Neural progenitor cell (in vitro differentiated cells): ENCODE measurements around the gene CREM. TPM values are rescaled to one million over a fixed set of nuclear protein-coding genes. Genes with fewer than 3 reads are reported as not detected.

Experiments used
- DNase-seq: peaks from one replicate; pipeline ENCODE4 v3.0.0-alpha.2; 2016; ENCODE audit warnings: low spot score
- H2AFZ ChIP-seq: fragments of 200-600 bp; sonication (generic); replicated peaks from 2 replicates; pipeline ENCODE4 v1.6.1; 2016; ENCODE audit warnings: antibody characterized with exemption
- H3F3A ChIP-seq: fragments of 200-600 bp; sonication (generic); 2 replicates; pipeline ENCODE4 v1.6.1; 2016; ENCODE audit warnings: antibody characterized with exemption, low read depth
- H3K27ac ChIP-seq: fragments of 200-600 bp; sonication (generic); 2 replicates; pipeline ENCODE4 v1.5.1; 2016; ENCODE audit warnings: mild to moderate bottlenecking
- H3K27me3 ChIP-seq: fragments of 200-600 bp; sonication (generic); 2 replicates; pipeline ENCODE4 v1.6.1; 2016; ENCODE audit warnings: mild to moderate bottlenecking, moderate library complexity
- H3K36me3 ChIP-seq: fragments of 200-600 bp; sonication (generic); 2 replicates; pipeline ENCODE4 v1.5.1; 2016
- H3K4me1 ChIP-seq: fragments of 200-600 bp; sonication (generic); 2 replicates; pipeline ENCODE4 v1.6.1; 2016; ENCODE audit warnings: mixed run types
- H3K4me2 ChIP-seq: fragments of 200-600 bp; sonication (generic); 2 replicates; pipeline ENCODE4 v1.6.1; 2016
- H3K4me3 ChIP-seq: fragments of 200-600 bp; sonication (generic); 2 replicates; pipeline ENCODE4 v1.5.1; 2016
- H3K79me2 ChIP-seq: fragments of 200-600 bp; sonication (generic); 2 replicates; pipeline ENCODE4 v1.6.1; 2016; ENCODE audit warnings: low read depth
- H3K9ac ChIP-seq: fragments of 200-600 bp; sonication (generic); 2 replicates; pipeline ENCODE4 v1.6.1; 2016
- H3K9me3 ChIP-seq: fragments of 200-600 bp; sonication (generic); 2 replicates; pipeline ENCODE4 v1.5.1; 2016; ENCODE audit warnings: low read depth
- H4K20me1 ChIP-seq: fragments of 200-600 bp; sonication (generic); 2 replicates; pipeline ENCODE4 v1.6.1; 2016; ENCODE audit warnings: low read depth
- H3K27ac Mint-ChIP-seq: 3 replicates; pipeline ENCODE4 v1.8.0; 2021; ENCODE audit warnings: mixed read lengths
- H3K27me3 Mint-ChIP-seq: 2 replicates; pipeline ENCODE4 v1.8.0; 2022; ENCODE audit warnings: low read depth, mild to moderate bottlenecking, inconsistent platforms, moderate library complexity, mixed read lengths; ENCODE audit not compliant: insufficient read depth
- H3K36me3 Mint-ChIP-seq: 3 replicates; pipeline ENCODE4 v1.8.0; 2021; ENCODE audit warnings: mixed read lengths
- H3K4me1 Mint-ChIP-seq: 3 replicates; pipeline ENCODE4 v1.8.0; 2021; ENCODE audit warnings: mixed read lengths
- H3K4me3 Mint-ChIP-seq: 3 replicates; pipeline ENCODE4 v1.8.0; 2021; ENCODE audit warnings: mild to moderate bottlenecking, moderate library complexity, mixed read lengths
- H3K9me3 Mint-ChIP-seq: 3 replicates; pipeline ENCODE4 v1.8.0; 2020; ENCODE audit warnings: mixed read lengths
- EZH2 ChIP-seq: fragments of 200-600 bp; sonication (generic); IDR thresholded peaks from 2 replicates; pipeline ENCODE4 v1.6.1; 2017; ENCODE audit warnings: antibody characterized with exemption, mild to moderate bottlenecking, moderate library complexity
- EZH2phosphoT487 ChIP-seq: fragments of 200-600 bp; sonication (generic); IDR thresholded peaks from 2 replicates; pipeline ENCODE4 v1.6.1; 2017; ENCODE audit warnings: antibody characterized with exemption
- total RNA-seq: library from RNA; depleted of rRNA; stranded (reverse); fragments of >200 nt; gene quantifications from 2 replicates; pipeline ENCODE4 v1.2.3, GENCODE V29; 2015; ENCODE audit warnings: low replicate concordance
- TF ChIP-seq, protein P1 (sequence below): fragments of 200-600 bp; sonication (generic); IDR thresholded peaks from 2 replicates; pipeline ENCODE4 v1.5.1; 2017; ENCODE audit warnings: antibody characterized with exemption, mild to moderate bottlenecking

Gene CREM
- total RNA-seq, 1 donor from 2014 or later = 74.2 TPM

DNA sequence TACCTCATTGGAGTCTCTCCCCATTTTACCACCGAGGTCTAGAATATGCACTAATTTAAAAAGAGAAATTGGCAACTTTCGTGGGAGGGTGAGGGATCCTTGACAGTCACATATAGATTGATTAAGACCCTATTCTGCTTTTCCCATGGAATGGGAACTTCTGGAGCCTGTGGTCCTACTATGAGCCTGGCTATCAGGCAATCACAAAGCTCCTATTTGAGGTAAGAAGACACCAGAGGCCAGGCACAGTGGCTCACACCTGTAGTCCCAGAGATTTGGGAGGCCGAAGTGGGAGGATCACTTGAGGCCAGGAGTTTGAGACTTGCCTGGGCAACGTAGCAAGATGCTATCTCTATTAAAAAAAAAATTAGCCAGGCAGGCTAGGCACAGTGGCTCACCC, 105.0 kb downstream of the CREM start:
- no peak overlapping the region for H2AFZ ChIP-seq
- H3K27me3 ChIP-seq = no peaks in the 10 kb centered on the region
- no peaks in the 10 kb centered on the region for H3K9me3 ChIP-seq
- H3K4me1 ChIP-seq = peaks cover 9% of the 10 kb centered on the region
- no peak overlapping the region for H3K4me3 Mint-ChIP-seq
- H3K4me3 ChIP-seq = no peak overlapping the region
- H3K4me2 ChIP-seq = no peak overlapping the region
- no peaks in the 10 kb centered on the region for H3K36me3 Mint-ChIP-seq
- TF ChIP-seq EZH2 = no peak
- TF ChIP-seq, protein P1, sequence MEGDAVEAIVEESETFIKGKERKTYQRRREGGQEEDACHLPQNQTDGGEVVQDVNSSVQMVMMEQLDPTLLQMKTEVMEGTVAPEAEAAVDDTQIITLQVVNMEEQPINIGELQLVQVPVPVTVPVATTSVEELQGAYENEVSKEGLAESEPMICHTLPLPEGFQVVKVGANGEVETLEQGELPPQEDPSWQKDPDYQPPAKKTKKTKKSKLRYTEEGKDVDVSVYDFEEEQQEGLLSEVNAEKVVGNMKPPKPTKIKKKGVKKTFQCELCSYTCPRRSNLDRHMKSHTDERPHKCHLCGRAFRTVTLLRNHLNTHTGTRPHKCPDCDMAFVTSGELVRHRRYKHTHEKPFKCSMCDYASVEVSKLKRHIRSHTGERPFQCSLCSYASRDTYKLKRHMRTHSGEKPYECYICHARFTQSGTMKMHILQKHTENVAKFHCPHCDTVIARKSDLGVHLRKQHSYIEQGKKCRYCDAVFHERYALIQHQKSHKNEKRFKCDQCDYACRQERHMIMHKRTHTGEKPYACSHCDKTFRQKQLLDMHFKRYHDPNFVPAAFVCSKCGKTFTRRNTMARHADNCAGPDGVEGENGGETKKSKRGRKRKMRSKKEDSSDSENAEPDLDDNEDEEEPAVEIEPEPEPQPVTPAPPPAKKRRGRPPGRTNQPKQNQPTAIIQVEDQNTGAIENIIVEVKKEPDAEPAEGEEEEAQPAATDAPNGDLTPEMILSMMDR = no peak
- TF ChIP-seq EZH2phosphoT487 = no peak
- H3K4me1 Mint-ChIP-seq = peaks cover 5% of the 10 kb centered on the region
- no peak overlapping the region for H3K9ac ChIP-seq
- H3F3A ChIP-seq = peaks cover 5% of the 10 kb centered on the region
- no peaks in the 10 kb centered on the region for H3K27me3 Mint-ChIP-seq
- no peak overlapping the region for H3K27ac Mint-ChIP-seq
- no peak for DNase-seq
- H3K27ac ChIP-seq = no peak overlapping the region
- H4K20me1 ChIP-seq = no peaks in the 10 kb centered on the region
- no peaks in the 10 kb centered on the region for H3K9me3 Mint-ChIP-seq
- no peaks in the 10 kb centered on the region for H3K36me3 ChIP-seq
- no peaks in the 10 kb centered on the region for H3K79me2 ChIP-seq

DNA sequence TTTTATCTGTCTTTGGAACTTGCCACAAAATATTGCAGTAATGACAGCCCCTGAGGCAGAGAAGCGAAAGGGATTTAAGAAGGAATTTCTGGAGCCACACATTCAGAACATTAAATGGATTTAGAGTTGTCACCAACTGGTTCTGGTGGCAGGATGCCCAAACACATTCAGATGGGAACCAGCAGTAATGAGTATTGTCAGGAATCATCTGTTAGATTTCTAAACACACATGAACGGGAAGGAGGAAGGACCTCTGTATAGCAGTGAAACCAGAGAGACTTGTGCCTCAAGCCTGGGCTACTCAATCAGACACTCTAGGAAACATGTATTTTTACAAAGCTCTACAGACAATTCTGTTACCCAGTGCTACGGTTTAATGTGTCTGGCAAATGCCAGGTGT, 105.9 kb downstream of the CREM start:
- H3K4me3 Mint-ChIP-seq = no peak overlapping the region
- Histone ChIP-seq H3K4me3 (no peak overlapping the region), H3K36me3 (no peaks in the 10 kb centered on the region), H3K27me3 (no peaks in the 10 kb centered on the region), H3K27ac (no peak overlapping the region), H3K79me2 (no peaks in the 10 kb centered on the region), H3K4me2 (no peak overlapping the region), H3K4me1 (peaks cover 14% of the 10 kb centered on the region), H3F3A (peaks cover 5% of the 10 kb centered on the region), H4K20me1 (no peaks in the 10 kb centered on the region), H3K9me3 (no peaks in the 10 kb centered on the region), H3K9ac (no peak overlapping the region), H2AFZ (no peak overlapping the region)
- H3K4me1 Mint-ChIP-seq = peaks cover 10% of the 10 kb centered on the region
- no peaks in the 10 kb centered on the region for H3K36me3 Mint-ChIP-seq
- TF ChIP-seq EZH2phosphoT487 = no peak
- TF ChIP-seq, protein P1 = no peak
- no peak for TF ChIP-seq EZH2
- no peaks in the 10 kb centered on the region for H3K27me3 Mint-ChIP-seq
- no peaks in the 10 kb centered on the region for H3K9me3 Mint-ChIP-seq
- H3K27ac Mint-ChIP-seq = no peak overlapping the region
- DNase-seq = no peak

DNA sequence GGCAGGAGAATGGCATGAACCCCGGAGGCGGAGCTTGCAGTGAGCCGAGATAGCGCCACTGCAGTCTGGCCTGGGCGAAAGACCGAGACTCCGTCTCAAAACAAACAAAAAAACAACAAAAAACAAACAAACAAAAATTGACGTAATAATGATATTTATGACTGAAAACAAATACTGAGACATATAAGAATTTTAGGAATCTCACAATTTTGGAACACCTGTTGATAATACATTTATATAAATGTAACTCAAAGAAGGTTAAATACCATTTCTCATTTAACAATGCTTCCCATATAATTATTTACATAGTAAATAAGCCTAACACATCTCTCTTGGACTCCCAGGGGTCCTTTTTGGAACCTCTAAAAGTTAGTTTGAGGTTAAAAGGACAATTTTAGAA, 107.4 kb downstream of the CREM start:
- H3K4me3 Mint-ChIP-seq = no peak overlapping the region
- H3K36me3 Mint-ChIP-seq = no peaks in the 10 kb centered on the region
- peaks cover under 1% of the 10 kb centered on the region for H3K27me3 Mint-ChIP-seq
- H3K9ac ChIP-seq = no peak overlapping the region
- no peak overlapping the region for H3K27ac Mint-ChIP-seq
- H3K36me3 ChIP-seq = no peaks in the 10 kb centered on the region
- no peak overlapping the region for H3K4me3 ChIP-seq
- DNase-seq = no peak
- no peaks in the 10 kb centered on the region for H3K9me3 Mint-ChIP-seq
- H3K4me1 ChIP-seq = peaks cover 14% of the 10 kb centered on the region
- H3K4me2 ChIP-seq = no peak overlapping the region
- H3K79me2 ChIP-seq = no peaks in the 10 kb centered on the region
- H3F3A ChIP-seq = peaks cover 5% of the 10 kb centered on the region
- no peaks in the 10 kb centered on the region for H3K9me3 ChIP-seq
- H2AFZ ChIP-seq = no peak overlapping the region
- TF ChIP-seq EZH2phosphoT487 (no peak), EZH2 (no peak)
- TF ChIP-seq, protein P1 = no peak
- peaks cover 12% of the 10 kb centered on the region for H3K4me1 Mint-ChIP-seq
- H3K27me3 ChIP-seq = no peaks in the 10 kb centered on the region
- no peak overlapping the region for H3K27ac ChIP-seq
- H4K20me1 ChIP-seq = no peaks in the 10 kb centered on the region
